G401.6 (cell line): ENCODE measurements around the gene ACADL.

Experiments used
- FAIRE-seq: peaks from 2 replicates; lab custom pipeline; 2012; peaks lifted over from hg19 to GRCh38; lab: Jason Lieb, UNC

ACADL gene

DNA sequence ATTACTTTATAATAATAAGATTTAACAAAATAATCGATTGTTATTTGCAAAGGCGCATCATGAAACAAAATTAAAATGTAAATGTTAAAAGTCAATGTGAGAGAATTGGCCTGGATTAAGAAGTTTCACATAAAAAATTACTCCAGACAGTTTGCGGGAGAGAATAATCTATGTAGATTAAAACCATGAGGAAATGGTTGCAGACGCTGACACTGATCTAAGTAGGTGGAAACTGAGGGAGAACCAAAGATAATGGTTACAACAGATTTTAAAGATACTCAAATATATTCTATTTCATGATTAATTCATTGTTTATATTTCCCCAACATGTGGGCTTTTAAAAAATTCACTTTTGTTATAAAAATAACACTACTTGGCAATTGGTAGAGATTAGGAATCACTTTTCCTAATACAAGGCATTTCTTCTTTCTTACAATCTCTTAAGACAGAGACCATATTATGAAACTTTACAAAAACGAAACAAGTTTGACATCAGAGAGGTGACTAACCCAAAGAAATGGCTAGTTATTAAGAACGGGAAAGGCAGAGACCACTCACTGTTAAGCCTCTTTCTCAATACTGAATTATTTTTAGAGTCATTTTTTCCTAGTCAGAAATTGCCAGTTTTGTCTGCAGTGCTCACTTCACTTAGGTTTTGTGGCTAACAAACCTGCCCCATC, 55.6 kb downstream of the ACADL start:
- FAIRE-seq: no peak

- no peak for FAIRE-seq
Observed at GRCh38 chr2:210167227-210167626, 58.0 kb downstream of the ACADL start.

DNA sequence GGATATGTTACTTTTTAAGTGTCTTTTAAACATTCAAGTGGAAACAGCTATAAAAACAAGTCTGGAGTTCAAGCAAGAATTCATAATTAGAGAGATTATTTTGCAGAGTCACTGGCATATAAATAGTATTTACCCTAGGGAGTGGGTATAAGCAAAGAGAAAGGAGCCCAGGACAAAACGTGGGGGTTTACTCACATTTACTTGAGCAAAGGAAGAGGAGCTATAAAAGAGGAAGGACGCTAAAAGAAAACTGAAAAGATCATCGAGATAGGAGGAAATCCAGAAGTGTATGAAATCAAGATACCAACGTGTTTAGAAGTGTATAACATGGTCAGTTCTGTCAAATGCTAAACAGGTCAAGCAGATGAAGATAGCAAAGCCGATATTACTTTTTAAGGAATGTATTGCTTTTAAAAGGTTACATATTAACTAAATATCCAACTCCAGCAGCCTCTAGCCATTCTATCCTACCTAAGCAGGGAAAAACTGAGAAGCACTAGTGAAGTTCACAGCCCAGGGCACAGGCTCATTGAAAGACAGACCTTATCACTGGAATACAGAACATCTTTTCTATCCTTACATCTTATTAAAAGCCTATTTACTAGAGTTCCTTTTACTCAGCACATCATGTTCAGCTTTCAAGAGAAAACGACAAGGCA, 62.7 kb downstream of the ACADL start:
- no peak for FAIRE-seq

DNA sequence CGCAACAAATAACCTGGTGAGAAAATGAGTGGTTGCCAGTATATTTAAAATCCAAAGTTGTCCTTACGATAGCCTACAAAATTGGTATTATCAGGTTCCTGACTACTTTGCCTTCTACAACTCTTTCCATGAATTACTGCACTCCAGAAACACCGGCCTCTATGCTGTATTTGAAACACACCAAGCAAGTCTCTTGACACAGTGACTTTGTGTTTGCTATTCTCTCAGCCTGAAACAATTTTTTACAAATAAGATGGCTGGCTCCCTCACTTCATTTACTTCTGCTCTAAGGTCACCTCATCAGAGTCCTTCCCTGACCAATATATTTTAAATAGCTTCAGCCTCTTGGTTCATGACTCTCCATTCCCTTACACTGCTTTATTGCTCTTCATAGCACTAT, 66.2 kb downstream of the ACADL start:
- FAIRE-seq: no peak

- no peak for FAIRE-seq
Observed at GRCh38 chr2:210158236-210158635, 67.0 kb downstream of the ACADL start.

DNA sequence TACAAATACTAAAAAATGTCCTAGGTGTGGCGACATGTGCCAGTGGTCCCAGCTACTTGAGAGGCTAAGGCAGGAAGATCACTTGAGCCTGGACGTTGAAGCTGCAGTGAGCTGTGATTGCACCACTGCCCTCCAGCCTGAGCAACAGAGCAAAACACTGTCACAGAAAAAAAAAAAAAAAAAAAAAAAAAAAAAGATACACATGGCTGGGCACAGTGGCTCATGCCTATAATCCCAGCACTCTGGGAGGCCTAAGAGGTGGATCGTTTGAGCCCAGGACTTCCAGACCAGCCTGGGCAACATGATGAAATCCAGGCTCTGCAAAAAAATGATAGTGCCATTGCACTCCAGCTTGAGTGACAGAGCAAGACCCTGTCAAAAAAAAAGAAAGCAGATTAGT, 67.7 kb downstream of the ACADL start:
- FAIRE-seq: no peak

GRCh38 chr2:210147614-210148013, 77.6 kb downstream of the ACADL start:
- FAIRE-seq: no peak
